D721Med (cell line): ENCODE results near the gene CTDP1.

Source experiments
- DNase-seq: peaks from one replicate; pipeline ENCODE4 v3.0.0; 2011; ENCODE audit warnings: low spot score; ENCODE audit not compliant: insufficient read length
- FAIRE-seq: peaks from 2 replicates; lab custom pipeline; 2011; peaks lifted over from hg19 to GRCh38; lab: Jason Lieb, UNC
- CTCF ChIP-seq: IDR thresholded peaks from 2 replicates; pipeline ENCODE4 v1.5.1; 2012; ENCODE audit warnings: mild to moderate bottlenecking, control low read depth; ENCODE audit not compliant: insufficient read depth; ENCODE audit errors: missing control alignments

CTDP1 gene

DNA sequence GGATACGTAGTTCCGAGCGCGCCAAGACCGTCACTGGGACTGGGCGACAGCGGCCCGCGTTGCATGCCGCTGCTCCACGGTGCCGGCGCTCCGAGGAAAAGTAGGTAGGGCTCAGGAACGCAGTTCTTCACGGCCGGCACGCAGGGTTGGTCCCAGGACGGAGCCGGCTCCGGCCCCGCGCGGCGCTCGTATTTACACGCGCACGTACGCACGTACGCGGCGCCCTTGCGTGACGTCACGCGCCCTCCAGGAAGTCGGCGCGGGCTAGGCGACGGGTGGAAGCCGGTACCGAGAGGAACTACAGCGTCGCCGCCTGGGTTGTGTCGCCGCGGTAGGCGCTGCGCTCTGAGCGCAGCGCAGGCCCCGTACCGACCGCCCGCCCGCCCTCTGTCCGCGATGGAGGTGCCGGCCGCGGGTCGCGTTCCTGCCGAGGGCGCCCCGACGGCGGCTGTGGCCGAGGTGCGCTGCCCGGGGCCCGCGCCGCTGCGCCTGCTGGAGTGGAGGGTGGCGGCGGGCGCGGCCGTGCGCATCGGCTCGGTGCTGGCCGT lies at the start of gene CTDP1:
TSS of gene CTDP1 (plus strand) at position 252 of the 548 bp plus-strand sequence. CDS start at position 397, 145 bp downstream.
- DNase-seq (peak; percentile 100), FAIRE-seq (no peak)
- TF ChIP-seq CTCF = no peak

GRCh38 chr18:79630281-79631095 lies 49.1 kb upstream of the CTDP1 start:
- FAIRE-seq = no peak
- TF ChIP-seq CTCF = no peak
- DNase-seq = no peak

- no peak for TF ChIP-seq CTCF
- FAIRE-seq (no peak), DNase-seq (no peak)
These were observed 48.5 kb upstream of the CTDP1 start for GRCh38 chr18:79631096-79631507.

DNA sequence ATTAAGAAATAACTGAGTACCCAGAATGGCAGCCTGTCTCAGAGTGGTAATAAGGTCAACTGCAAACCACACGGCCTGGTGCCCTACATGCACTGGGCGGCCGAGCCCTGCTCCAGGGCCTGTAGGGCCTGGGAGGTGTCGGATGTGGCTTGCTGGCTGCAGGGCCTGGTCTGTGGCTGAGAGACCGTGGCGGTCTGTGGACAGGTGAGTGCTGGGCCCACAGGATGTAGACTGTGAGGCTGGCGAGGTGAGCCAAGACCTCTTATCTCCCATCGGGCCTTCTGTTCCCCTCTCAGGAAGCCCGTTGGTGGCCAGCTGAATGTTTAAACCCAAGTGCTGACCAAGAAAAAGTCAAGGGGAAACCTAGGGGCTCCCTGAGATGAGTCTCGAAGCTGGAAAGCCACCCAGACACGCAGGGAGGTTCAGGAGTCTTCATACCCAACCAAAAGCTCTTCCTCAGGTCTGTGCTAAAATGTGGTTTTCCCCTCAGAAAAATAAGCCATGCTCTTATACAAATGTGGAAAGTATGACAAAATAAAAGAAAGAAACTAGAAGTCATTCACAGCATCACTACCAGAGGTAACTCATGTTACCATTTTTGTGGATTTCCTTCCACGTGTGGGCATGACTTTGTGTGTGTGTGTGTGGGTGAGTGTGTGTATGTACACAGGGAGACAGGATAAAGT lies 47.7 kb upstream of the CTDP1 start:
- DNase-seq (no peak), FAIRE-seq (no peak)
- TF ChIP-seq CTCF = no peak

- DNase-seq (no peak), FAIRE-seq (no peak)
- TF ChIP-seq CTCF = no peak
These were observed 46.8 kb upstream of the CTDP1 start for GRCh38 chr18:79632765-79633164.

GRCh38 chr18:79634186-79634585 lies 45.4 kb upstream of the CTDP1 start:
- no peak for FAIRE-seq
- DNase-seq = no peak
- TF ChIP-seq CTCF = no peak
